GM13977 (cell line): ENCODE data around the gene WWOX.

Experiments
- DNase-seq: peaks from one replicate; pipeline ENCODE4 v3.0.0; 2012; ENCODE audit warnings: low spot score
- in situ Hi-C: fragments of 300-500 bp; cut with MboI; formaldehyde crosslinking; loops from one replicate; pipeline ENCODE4 v1.12.0; 2022; ENCODE audit warnings: low sequenced_read_pairs, low pct_unique_long_range_greater_than_20kb, mixed read lengths, inconsistent platforms; ENCODE audit not compliant: unreplicated experiment
- TF ChIP-seq, protein P1 (sequence below): IDR thresholded peaks from 2 replicates; pipeline ENCODE4 v1.5.1; 2012; ENCODE audit warnings: mild to moderate bottlenecking, control low read depth; ENCODE audit not compliant: insufficient read depth; ENCODE audit errors: extremely low read depth, missing control alignments

WWOX gene

DNA sequence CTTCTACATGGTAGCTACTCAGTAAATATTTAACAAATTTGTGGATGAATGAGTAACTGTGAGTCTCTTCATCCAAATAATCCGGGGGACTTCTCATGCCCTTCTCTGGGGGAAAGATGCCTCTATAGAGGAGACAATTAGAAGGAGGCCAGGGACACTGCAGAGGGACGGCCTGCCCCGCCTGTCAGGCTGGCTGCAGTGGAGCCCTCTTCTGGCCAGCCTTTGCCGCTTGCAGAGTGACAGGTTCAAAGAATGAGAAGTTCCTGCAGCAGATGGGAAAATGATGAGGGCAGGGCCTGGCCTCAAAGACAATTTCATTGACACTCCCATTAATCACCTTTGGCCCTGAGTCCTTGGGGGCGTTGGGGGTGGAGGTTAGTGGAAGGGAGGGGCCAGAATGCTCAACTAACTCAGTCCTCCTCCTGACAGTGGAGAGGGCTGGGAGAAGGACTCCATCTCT lies 1162.1 kb downstream of the WWOX start:
- in situ Hi-C loops = no loop called here
- TF ChIP-seq, protein P1, sequence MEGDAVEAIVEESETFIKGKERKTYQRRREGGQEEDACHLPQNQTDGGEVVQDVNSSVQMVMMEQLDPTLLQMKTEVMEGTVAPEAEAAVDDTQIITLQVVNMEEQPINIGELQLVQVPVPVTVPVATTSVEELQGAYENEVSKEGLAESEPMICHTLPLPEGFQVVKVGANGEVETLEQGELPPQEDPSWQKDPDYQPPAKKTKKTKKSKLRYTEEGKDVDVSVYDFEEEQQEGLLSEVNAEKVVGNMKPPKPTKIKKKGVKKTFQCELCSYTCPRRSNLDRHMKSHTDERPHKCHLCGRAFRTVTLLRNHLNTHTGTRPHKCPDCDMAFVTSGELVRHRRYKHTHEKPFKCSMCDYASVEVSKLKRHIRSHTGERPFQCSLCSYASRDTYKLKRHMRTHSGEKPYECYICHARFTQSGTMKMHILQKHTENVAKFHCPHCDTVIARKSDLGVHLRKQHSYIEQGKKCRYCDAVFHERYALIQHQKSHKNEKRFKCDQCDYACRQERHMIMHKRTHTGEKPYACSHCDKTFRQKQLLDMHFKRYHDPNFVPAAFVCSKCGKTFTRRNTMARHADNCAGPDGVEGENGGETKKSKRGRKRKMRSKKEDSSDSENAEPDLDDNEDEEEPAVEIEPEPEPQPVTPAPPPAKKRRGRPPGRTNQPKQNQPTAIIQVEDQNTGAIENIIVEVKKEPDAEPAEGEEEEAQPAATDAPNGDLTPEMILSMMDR = peak; percentile 32
- DNase-seq = no peak

DNA sequence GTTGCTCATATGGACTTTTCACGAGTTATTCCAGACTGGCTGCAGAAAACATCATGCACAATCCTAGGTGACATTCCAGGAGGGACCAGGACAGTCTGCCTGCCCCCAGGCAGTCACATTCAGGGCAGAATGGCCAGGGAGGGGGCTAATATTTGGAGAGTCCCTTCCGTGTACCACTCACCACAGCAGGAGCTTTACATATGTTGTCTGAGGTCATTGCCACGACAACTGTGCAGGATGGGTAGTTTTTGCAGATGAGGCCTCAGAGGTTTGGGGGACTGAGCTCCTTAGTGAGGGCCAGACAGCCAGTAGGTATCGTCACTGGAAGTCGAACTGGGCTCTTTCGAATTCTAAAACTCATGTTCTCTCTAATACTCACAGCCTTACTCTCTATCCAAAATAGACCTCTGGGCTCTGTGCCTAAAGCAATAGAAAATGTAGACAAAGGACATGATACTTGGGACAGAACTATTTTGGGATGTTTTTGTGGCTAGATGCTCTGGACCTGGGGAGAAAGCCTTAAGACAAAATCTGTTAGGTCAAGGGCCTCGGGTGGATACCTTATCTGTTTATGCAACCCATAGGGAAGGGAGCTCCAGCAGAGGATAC lies 1162.6 kb downstream of the WWOX start:
- DNase-seq = no peak
- in situ Hi-C loops = no loop called here
- TF ChIP-seq, protein P1 = no peak
